Measurements from ENCODE around the gene PAGR1.

GRCh38 chr16:29835926-29836325, 20.0 kb downstream of the PAGR1 start:
- no peak for TF ChIP-seq CTCF (IDR thresholded peaks at IDR 0.05; ENCODE audit: insufficient read depth, low read length, poor library complexity, severe bottlenecking)
- no peak for TF ChIP-seq EZH2phosphoT487 (conservative IDR thresholded peaks at IDR 0.05; ENCODE audit: low read length)
